ENCODE measurements around the gene MRM2.

MRM2 gene

DNA sequence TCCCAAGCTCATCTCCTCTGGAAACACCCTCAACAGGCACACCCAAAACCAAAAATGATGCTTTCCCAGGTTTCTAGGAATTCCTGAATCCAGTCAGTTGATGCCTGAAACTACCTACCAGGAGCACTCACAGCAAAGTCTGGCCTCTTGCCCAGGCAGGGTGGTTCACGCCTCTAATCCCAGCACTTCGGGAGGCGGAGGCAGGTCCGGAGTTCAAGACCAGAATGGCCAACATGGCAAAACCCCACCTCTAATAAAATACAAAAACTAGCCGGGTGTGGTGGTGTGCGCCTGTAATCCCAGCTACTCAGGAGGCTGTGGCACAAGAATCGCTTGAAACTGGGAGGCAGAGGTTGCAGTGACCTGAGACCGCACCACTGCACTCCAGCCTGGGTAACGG lies 11.1 kb downstream of the MRM2 start:
- TF ChIP-seq, protein P1, sequence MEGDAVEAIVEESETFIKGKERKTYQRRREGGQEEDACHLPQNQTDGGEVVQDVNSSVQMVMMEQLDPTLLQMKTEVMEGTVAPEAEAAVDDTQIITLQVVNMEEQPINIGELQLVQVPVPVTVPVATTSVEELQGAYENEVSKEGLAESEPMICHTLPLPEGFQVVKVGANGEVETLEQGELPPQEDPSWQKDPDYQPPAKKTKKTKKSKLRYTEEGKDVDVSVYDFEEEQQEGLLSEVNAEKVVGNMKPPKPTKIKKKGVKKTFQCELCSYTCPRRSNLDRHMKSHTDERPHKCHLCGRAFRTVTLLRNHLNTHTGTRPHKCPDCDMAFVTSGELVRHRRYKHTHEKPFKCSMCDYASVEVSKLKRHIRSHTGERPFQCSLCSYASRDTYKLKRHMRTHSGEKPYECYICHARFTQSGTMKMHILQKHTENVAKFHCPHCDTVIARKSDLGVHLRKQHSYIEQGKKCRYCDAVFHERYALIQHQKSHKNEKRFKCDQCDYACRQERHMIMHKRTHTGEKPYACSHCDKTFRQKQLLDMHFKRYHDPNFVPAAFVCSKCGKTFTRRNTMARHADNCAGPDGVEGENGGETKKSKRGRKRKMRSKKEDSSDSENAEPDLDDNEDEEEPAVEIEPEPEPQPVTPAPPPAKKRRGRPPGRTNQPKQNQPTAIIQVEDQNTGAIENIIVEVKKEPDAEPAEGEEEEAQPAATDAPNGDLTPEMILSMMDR (IDR thresholded peaks at IDR 0.05; ENCODE audit: control insufficient read depth, insufficient read depth, low read depth, low read length, missing control alignments) = no peak
- no peak for DNase-seq (ENCODE audit: low read depth)
- H3K4me3 ChIP-seq (ENCODE audit: control insufficient read depth, low read depth, low read length) = no peak overlapping the region

- DNase-seq (ENCODE audit: low read depth) = no peak
- H3K4me3 ChIP-seq (ENCODE audit: control insufficient read depth, low read depth, low read length) = no peak overlapping the region
- TF ChIP-seq, protein P1 (IDR thresholded peaks at IDR 0.05; ENCODE audit: control insufficient read depth, insufficient read depth, low read depth, low read length, missing control alignments) = no peak
Measured at GRCh38 chr7:2230226-2230625, 11.8 kb downstream of the MRM2 start.

GRCh38 chr7:2229467-2229866 lies 12.5 kb downstream of the MRM2 start:
- DNase-seq (ENCODE audit: low read depth) = no peak
- H3K4me3 ChIP-seq (ENCODE audit: control insufficient read depth, low read depth, low read length) = no peak overlapping the region
- TF ChIP-seq, protein P1 (IDR thresholded peaks at IDR 0.05; ENCODE audit: control insufficient read depth, insufficient read depth, low read depth, low read length, missing control alignments) = no peak

- TF ChIP-seq, protein P1 (IDR thresholded peaks at IDR 0.05; ENCODE audit: control insufficient read depth, insufficient read depth, low read depth, low read length, missing control alignments) = no peak
Measured at GRCh38 chr7:2228921-2229320, 13.1 kb downstream of the MRM2 start.

DNA sequence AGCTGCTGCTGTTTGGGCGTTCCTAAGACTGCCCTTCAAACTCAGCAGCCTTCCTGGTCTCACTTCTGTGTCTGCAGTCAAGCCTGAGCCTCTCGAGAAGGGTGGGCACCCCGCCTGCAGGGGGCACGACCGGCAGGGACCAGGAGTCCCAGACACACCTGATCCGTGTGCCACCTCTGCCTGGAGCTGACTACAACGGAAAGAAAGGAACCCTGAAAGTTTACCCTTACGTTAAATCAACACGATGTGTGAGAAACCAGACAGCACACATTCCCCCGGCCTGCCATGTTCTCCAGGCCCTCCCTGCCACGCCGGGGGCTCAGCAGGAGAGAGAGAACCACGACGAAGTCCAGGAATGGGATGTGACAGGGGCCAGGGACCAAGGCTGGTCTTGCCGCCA lies 14.3 kb downstream of the MRM2 start:
- no peak for DNase-seq (ENCODE audit: low read depth)
- H3K4me3 ChIP-seq (ENCODE audit: control insufficient read depth, low read depth, low read length) = no peak overlapping the region
- TF ChIP-seq, protein P1 (IDR thresholded peaks at IDR 0.05; ENCODE audit: control insufficient read depth, insufficient read depth, low read depth, low read length, missing control alignments) = no peak

More at GRCh38 chr7:2228921-2229320, 13.1 kb downstream of the MRM2 start:
- no peak overlapping the region for H3K4me3 ChIP-seq (ENCODE audit: control insufficient read depth, low read depth, low read length)
- DNase-seq (ENCODE audit: low read depth) = no peak

DNA sequence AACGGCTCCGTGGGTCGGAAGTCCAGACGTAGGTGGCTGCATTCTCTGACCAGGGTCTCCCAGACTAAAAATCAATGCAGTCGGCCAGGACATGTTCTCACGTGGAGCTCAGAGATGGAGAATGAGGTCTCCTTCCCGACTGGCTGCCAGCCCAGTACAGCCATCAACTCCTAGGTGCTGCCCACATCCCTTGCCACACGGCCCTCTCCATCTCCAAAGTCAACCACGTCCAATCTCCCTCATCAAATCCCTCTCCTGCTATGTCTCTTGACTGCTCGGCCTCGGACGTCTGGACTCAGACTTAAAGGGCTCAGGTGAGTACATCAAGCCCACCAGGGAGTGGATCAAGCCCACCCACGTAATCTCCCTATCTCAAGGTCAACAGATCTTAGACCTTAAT lies 16.2 kb downstream of the MRM2 start:
- no peak for DNase-seq (ENCODE audit: low read depth)
- H3K4me3 ChIP-seq (ENCODE audit: control insufficient read depth, low read depth, low read length) = no peak overlapping the region
- TF ChIP-seq, protein P1 (IDR thresholded peaks at IDR 0.05; ENCODE audit: control insufficient read depth, insufficient read depth, low read depth, low read length, missing control alignments) = no peak

GRCh38 chr7:2225336-2225735 lies 16.7 kb downstream of the MRM2 start:
- TF ChIP-seq, protein P1 (IDR thresholded peaks at IDR 0.05; ENCODE audit: control insufficient read depth, insufficient read depth, low read depth, low read length, missing control alignments) = no peak
- no peak overlapping the region for H3K4me3 ChIP-seq (ENCODE audit: control insufficient read depth, low read depth, low read length)
- DNase-seq (ENCODE audit: low read depth) = no peak

Data from AG09309 (cell line).